Upper lobe of left lung (tissue), 6 donors: ENCODE data around the gene HOXA6. TPM values are rescaled to one million over a fixed set of nuclear protein-coding genes. Genes with fewer than 3 reads are reported as not detected.

Experiments used
- ATAC-seq, 2 donors: fragments of 200-7000 bp; cut with Tn5 transposase; one replicate each; pipeline ENCODE4 v1.9.1; 2022; ENCODE audit warnings: mild to moderate bottlenecking in 2 of 2, moderate library complexity in 2 of 2; ENCODE audit not compliant: low FRiP score in 2 of 2
- DNase-seq, 2 donors: peaks; one replicate each; pipeline ENCODE4 v3.0.0-alpha.2; 2019 to 2020
- H3K27ac ChIP-seq, 4 donors: fragments of 200-600 bp; sonication (generic); one replicate each; pipeline ENCODE4 v1.5.1; 2016 to 2019
- H3K27me3 ChIP-seq, 4 donors: fragments of 200-600 bp; sonication (generic); one replicate each; pipeline ENCODE4 v1.5.1; 2017 to 2019
- H3K36me3 ChIP-seq, 4 donors: fragments of 200-600 bp; sonication (generic); one replicate each; pipeline ENCODE4 v1.5.1; 2016 to 2019
- H3K4me1 ChIP-seq, 4 donors: fragments of 200-600 bp; sonication (generic); one replicate each; pipeline ENCODE4 v1.5.1; 2018 to 2019
- H3K4me3 ChIP-seq, 4 donors: fragments of 200-600 bp; sonication (generic); one replicate each; pipeline ENCODE4 v1.5.1; 2017 to 2019; ENCODE audit warnings: mild to moderate bottlenecking in 2 of 4, moderate library complexity in 1 of 4
- H3K9me3 ChIP-seq, 4 donors: fragments of 200-600 bp; sonication (generic); one replicate each; pipeline ENCODE4 v1.5.1; 2018 to 2019
- EP300 ChIP-seq, 4 donors: sonication (generic); formaldehyde crosslinking; IDR thresholded peaks; one replicate each; pipeline ENCODE4 v1.5.1; 2017; ENCODE audit warnings: antibody characterized with exemption in 4 of 4, control low read depth in 2 of 4
- POLR2A ChIP-seq, 4 donors: fragments of 450-650 bp; IDR thresholded peaks; one replicate each; pipeline ENCODE4 v1.5.1; 2016 to 2017; ENCODE audit warnings: antibody characterized with exemption in 4 of 4, mild to moderate bottlenecking in 2 of 4
- POLR2AphosphoS5 ChIP-seq, 2 donors: sonication (generic); formaldehyde crosslinking; IDR thresholded peaks; one replicate each; pipeline ENCODE4 v1.5.1; 2017; ENCODE audit warnings: antibody characterized with exemption in 2 of 2
- WGBS, 2 donors: methylation state at CpG; one replicate each; pipeline ENCODE4 v1.1.5; 2017 to 2018; 5-methylcytosine and 5-hydroxymethylcytosine counted together
- total RNA-seq, 6 donors: library from RNA; depleted of rRNA in 4 of 6; stranded (reverse); fragments of >200 nt in 4 of 6; gene quantifications; one replicate each; pipeline versions ENCODE4 v1.1.0 to v1.2.1, GENCODE V29; 2016 to 2021
- TF ChIP-seq, protein P1 (sequence below), 6 experiments: fragments of 450-650 bp in 4 of 6; fragments of 200-600 bp in 2 of 6; sonication (generic) in 2 of 6; IDR thresholded peaks; one replicate each; pipeline ENCODE4 v1.5.1; 2016 to 2019; ENCODE audit warnings: antibody characterized with exemption in 6 of 6
- donor health status: DM: no; HTN: no; CAD: no; lungs with moderate emphysema.
- donor health status: DM: no; HTN: yes; CAD: no; lungs with severe emphysema.

Gene HOXA6
- total RNA-seq, 6 donors from 2014 or later = 0.61 to 8.4 (median 4.0) TPM; not detected in 1

- Histone ChIP-seq H3K4me1 (peaks cover 25 to 33% (median 25%) of the 10 kb centered on the region in 4 donors), H3K4me3 (no peak overlapping the region), H3K9me3 (peaks cover 0 to 6% (median 0%) of the 10 kb centered on the region in 4 donors), H3K36me3 (no peaks in the 10 kb centered on the region), H3K27me3 (peaks cover 0 to 91% (median 58%) of the 10 kb centered on the region in 4 donors), H3K27ac (no peak overlapping the region)
- no peak for TF ChIP-seq POLR2A (IDR thresholded peaks at IDR 0.05)
- TF ChIP-seq POLR2AphosphoS5 (IDR thresholded peaks at IDR 0.05) = no peak
- TF ChIP-seq EP300 (IDR thresholded peaks at IDR 0.05) = no peak
- TF ChIP-seq, protein P1, sequence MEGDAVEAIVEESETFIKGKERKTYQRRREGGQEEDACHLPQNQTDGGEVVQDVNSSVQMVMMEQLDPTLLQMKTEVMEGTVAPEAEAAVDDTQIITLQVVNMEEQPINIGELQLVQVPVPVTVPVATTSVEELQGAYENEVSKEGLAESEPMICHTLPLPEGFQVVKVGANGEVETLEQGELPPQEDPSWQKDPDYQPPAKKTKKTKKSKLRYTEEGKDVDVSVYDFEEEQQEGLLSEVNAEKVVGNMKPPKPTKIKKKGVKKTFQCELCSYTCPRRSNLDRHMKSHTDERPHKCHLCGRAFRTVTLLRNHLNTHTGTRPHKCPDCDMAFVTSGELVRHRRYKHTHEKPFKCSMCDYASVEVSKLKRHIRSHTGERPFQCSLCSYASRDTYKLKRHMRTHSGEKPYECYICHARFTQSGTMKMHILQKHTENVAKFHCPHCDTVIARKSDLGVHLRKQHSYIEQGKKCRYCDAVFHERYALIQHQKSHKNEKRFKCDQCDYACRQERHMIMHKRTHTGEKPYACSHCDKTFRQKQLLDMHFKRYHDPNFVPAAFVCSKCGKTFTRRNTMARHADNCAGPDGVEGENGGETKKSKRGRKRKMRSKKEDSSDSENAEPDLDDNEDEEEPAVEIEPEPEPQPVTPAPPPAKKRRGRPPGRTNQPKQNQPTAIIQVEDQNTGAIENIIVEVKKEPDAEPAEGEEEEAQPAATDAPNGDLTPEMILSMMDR (IDR thresholded peaks at IDR 0.05) = no peak
- no peak for ATAC-seq
- no peak for DNase-seq
- WGBS, 2 donors = 83 to 90% methylated on average over 5 of the region's 5 CpGs
Observed at GRCh38 chr7:27177795-27178320, 30.3 kb upstream of the HOXA6 start.

DNA sequence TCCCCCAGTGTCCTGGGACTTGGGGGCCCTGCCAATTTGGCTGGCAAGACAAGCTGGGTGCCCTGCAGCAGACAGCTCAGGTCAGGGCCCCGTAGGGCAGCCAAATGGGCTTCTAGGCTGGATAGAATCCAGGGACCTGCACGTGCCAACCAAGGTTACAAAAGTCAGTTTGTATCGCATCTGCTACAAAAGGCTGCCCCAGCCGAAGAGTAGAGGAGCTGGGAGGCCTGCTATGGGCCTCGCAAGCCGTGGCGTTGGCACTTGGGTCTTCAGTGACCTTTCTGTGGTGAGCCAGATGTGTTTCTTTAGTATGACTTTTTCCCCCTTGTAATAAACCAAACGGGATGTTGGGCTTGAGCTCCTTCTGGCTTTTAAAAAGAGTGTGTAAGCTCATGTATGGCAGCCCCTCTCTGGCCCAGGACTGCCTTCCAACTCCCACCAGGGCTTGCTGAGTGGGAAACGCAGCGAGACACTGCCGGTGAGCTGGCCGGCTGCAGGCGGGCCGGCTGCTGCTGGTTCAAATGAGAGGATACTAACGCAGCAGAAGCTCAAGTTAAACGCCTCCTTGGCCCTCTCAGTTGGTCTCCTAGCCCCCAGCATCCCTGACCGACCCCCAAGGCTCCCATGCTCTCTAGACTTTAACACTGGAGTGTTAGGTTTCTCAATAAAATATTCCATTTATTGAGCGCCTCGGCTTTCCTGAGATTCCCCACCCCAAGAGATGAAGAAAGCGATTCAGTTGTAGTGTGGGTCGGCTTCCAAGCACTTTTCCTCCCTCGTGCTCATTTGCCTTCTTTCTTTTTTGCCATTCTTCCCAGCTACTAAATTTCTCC lies 29.6 kb upstream of the HOXA6 start:
- Histone ChIP-seq H3K4me1 (peaks cover 25 to 36% (median 31%) of the 10 kb centered on the region in 4 donors), H3K27me3 (peaks cover under 1 to 91% (median 60%) of the 10 kb centered on the region in 4 donors), H3K27ac (no peak overlapping the region), H3K4me3 (no peak overlapping the region), H3K9me3 (peaks cover 0 to 6% (median 0%) of the 10 kb centered on the region in 4 donors), H3K36me3 (no peaks in the 10 kb centered on the region)
- WGBS, 2 donors = 73 to 87% methylated on average over 21 to 22 of the region's 22 CpGs
- TF ChIP-seq POLR2A (IDR thresholded peaks at IDR 0.05) = no peak
- DNase-seq (peak; percentile 15 to 55), ATAC-seq (no peak)

- TF ChIP-seq POLR2AphosphoS5 (IDR thresholded peaks at IDR 0.05) = no peak
- TF ChIP-seq, protein P1 (IDR thresholded peaks at IDR 0.05) = no peak
- no peak for TF ChIP-seq EP300 (IDR thresholded peaks at IDR 0.05)
- TF ChIP-seq POLR2A (IDR thresholded peaks at IDR 0.05) = no peak
- ATAC-seq (no peak), DNase-seq (no peak)
- Histone ChIP-seq H3K27me3 (peaks cover 2 to 92% (median 63%) of the 10 kb centered on the region in 4 donors), H3K4me1 (peaks cover 27 to 41% (median 33%) of the 10 kb centered on the region in 4 donors), H3K9me3 (peaks cover 0 to 6% (median 0%) of the 10 kb centered on the region in 4 donors), H3K36me3 (no peaks in the 10 kb centered on the region), H3K27ac (no peak overlapping the region), H3K4me3 (no peak overlapping the region)
- 80 to 85% methylated on average over 1 to 3 of the region's 3 CpGs for WGBS, 2 donors
Observed at GRCh38 chr7:27176524-27176845, 28.9 kb upstream of the HOXA6 start.

- Histone ChIP-seq H3K9me3 (peaks cover 0 to 6% (median 0%) of the 10 kb centered on the region in 4 donors), H3K27ac (no peak overlapping the region), H3K36me3 (no peaks in the 10 kb centered on the region), H3K27me3 (peaks cover 2 to 96% (median 67%) of the 10 kb centered on the region in 4 donors), H3K4me1 (peaks cover 27 to 45% (median 33%) of the 10 kb centered on the region in 4 donors), H3K4me3 (no peak overlapping the region)
- DNase-seq (peak; percentile 16 to 76), ATAC-seq (no peak)
- WGBS, 2 donors = 41 to 70% methylated on average over 23 to 36 of the region's 40 CpGs
- no peak for TF ChIP-seq EP300 (IDR thresholded peaks at IDR 0.05)
- TF ChIP-seq POLR2A (IDR thresholded peaks at IDR 0.05) = no peak
- no peak for TF ChIP-seq POLR2AphosphoS5 (IDR thresholded peaks at IDR 0.05)
- TF ChIP-seq, protein P1 (IDR thresholded peaks at IDR 0.05) = no peak
Observed at GRCh38 chr7:27175626-27176523, 28.3 kb upstream of the HOXA6 start.
